ENCODE measurements around the gene RPS14.
A peak's percentile ranks its signal among the peaks of the same experiment; 100 is the strongest.

GRCh38 chr5:150400316-150401075 lies 49.0 kb downstream of the RPS14 start:
- no peak for TF ChIP-seq RAD51 (IDR thresholded peaks at IDR 0.05)
- TF ChIP-seq HSF1 (IDR thresholded peaks at IDR 0.05; ENCODE audit: low read depth, low read length), result no peak
- no peak for TF ChIP-seq EZH2 (IDR thresholded peaks at IDR 0.05; ENCODE audit: borderline replicate concordance, control insufficient read depth, low read depth, low read length)
- TF ChIP-seq REST (IDR thresholded peaks at IDR 0.05; ENCODE audit: low read depth, low read length), result peak; percentile 22; the same call in 1 of the 2 replicates
- peak; percentile 80 for TF ChIP-seq POLR2AphosphoS5 (IDR thresholded peaks at IDR 0.05; ENCODE audit: low read length)
- TF ChIP-seq CTCF (IDR thresholded peaks at IDR 0.05 in 2 of 3, conservative IDR thresholded peaks at IDR 0.05 in 1 of 3; ENCODE audit: control insufficient read depth in 2 of 3, extremely low read depth in 1 of 3, insufficient read depth in 1 of 3, low read depth in 3 of 3, low read length in 3 of 3), result no peak
- TF ChIP-seq ATF3 (IDR thresholded peaks at IDR 0.05; ENCODE audit: borderline replicate concordance, extremely low read depth, low read depth, low read length), result no peak
- TF ChIP-seq SMAD1 (IDR thresholded peaks at IDR 0.05; ENCODE audit: low read depth, partially characterized antibody), result no peak
- TF ChIP-seq ATF2 (IDR thresholded peaks at IDR 0.05; ENCODE audit: low read length), result no peak
- no peak for TF ChIP-seq SRF (IDR thresholded peaks at IDR 0.05; ENCODE audit: low read depth in 2 of 2, low read length in 2 of 2)
- TF ChIP-seq POLR2A (IDR thresholded peaks at IDR 0.05; ENCODE audit: low read depth, low read length), result peak; percentile 92

Data from GM12878 (cell line).